KMS-11 (cell line): ENCODE measurements around the gene TMEM106C.

Source experiments
- H2AFZ ChIP-seq: fragments of 200-600 bp; sonication (generic); 2 replicates; pipeline ENCODE4 v1.6.1; 2016; ENCODE audit warnings: antibody characterized with exemption, mixed run types, low read depth
- H3K27ac ChIP-seq: fragments of 200-600 bp; sonication (generic); 2 replicates; pipeline ENCODE4 v1.6.1; 2016; ENCODE audit warnings: mild to moderate bottlenecking, mixed run types
- H3K27me3 ChIP-seq: fragments of 200-600 bp; sonication (generic); 2 replicates; pipeline ENCODE4 v1.6.1; 2017; ENCODE audit warnings: mild to moderate bottlenecking, low read depth, mixed run types, moderate library complexity; ENCODE audit not compliant: insufficient read depth
- H3K36me3 ChIP-seq: fragments of 200-600 bp; sonication (generic); 2 replicates; pipeline ENCODE4 v1.6.1; 2017; ENCODE audit warnings: mild to moderate bottlenecking, mixed run types; ENCODE audit not compliant: insufficient read depth
- H3K4me1 ChIP-seq: fragments of 200-600 bp; sonication (generic); 2 replicates; pipeline ENCODE4 v1.6.1; 2016; ENCODE audit warnings: mild to moderate bottlenecking, low read depth, mixed run types; ENCODE audit not compliant: poor library complexity, severe bottlenecking
- H3K4me2 ChIP-seq: fragments of 200-600 bp; sonication (generic); 2 replicates; pipeline ENCODE4 v1.7.0; 2016; ENCODE audit warnings: mild to moderate bottlenecking, mixed run types
- H3K4me3 ChIP-seq: fragments of 200-600 bp; sonication (generic); IDR thresholded peaks from 2 replicates; pipeline ENCODE4 v1.6.1; 2017; ENCODE audit warnings: low read depth, low read length, mixed read lengths; ENCODE audit not compliant: insufficient read depth
- H3K79me2 ChIP-seq: fragments of 200-600 bp; sonication (generic); 2 replicates; pipeline ENCODE4 v1.6.1; 2016; ENCODE audit warnings: low read depth, mixed run types; ENCODE audit not compliant: insufficient read depth
- H3K9ac ChIP-seq: fragments of 200-600 bp; sonication (generic); 2 replicates; pipeline ENCODE4 v1.6.1; 2016; ENCODE audit warnings: mild to moderate bottlenecking, mixed run types
- H4K20me1 ChIP-seq: fragments of 200-600 bp; sonication (generic); 2 replicates; pipeline ENCODE4 v1.6.1; 2016; ENCODE audit warnings: mild to moderate bottlenecking, mixed run types; ENCODE audit not compliant: insufficient read depth
- TF ChIP-seq, protein P1 (sequence below): fragments of 200-600 bp; sonication (generic); conservative IDR thresholded peaks from 2 replicates; pipeline ENCODE4 v1.6.1; 2017; ENCODE audit warnings: low read depth, mild to moderate bottlenecking, antibody characterized with exemption, low read length, moderate library complexity, mixed read lengths

TMEM106C gene

GRCh38 chr12:47939009-47939601 lies 24.3 kb upstream of the TMEM106C start:
- no peak overlapping the region for H3K27ac ChIP-seq
- no peak overlapping the region for H3K4me2 ChIP-seq
- H2AFZ ChIP-seq = no peak overlapping the region
- no peaks in the 10 kb centered on the region for H4K20me1 ChIP-seq
- H3K36me3 ChIP-seq = no peaks in the 10 kb centered on the region
- H3K79me2 ChIP-seq = no peaks in the 10 kb centered on the region
- TF ChIP-seq, protein P1, sequence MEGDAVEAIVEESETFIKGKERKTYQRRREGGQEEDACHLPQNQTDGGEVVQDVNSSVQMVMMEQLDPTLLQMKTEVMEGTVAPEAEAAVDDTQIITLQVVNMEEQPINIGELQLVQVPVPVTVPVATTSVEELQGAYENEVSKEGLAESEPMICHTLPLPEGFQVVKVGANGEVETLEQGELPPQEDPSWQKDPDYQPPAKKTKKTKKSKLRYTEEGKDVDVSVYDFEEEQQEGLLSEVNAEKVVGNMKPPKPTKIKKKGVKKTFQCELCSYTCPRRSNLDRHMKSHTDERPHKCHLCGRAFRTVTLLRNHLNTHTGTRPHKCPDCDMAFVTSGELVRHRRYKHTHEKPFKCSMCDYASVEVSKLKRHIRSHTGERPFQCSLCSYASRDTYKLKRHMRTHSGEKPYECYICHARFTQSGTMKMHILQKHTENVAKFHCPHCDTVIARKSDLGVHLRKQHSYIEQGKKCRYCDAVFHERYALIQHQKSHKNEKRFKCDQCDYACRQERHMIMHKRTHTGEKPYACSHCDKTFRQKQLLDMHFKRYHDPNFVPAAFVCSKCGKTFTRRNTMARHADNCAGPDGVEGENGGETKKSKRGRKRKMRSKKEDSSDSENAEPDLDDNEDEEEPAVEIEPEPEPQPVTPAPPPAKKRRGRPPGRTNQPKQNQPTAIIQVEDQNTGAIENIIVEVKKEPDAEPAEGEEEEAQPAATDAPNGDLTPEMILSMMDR = no peak
- no peak overlapping the region for H3K4me3 ChIP-seq
- H3K27me3 ChIP-seq = no peaks in the 10 kb centered on the region
- H3K9ac ChIP-seq = no peak overlapping the region
- no peaks in the 10 kb centered on the region for H3K4me1 ChIP-seq

- no peaks in the 10 kb centered on the region for H3K4me1 ChIP-seq
- no peak overlapping the region for H3K27ac ChIP-seq
- H3K4me2 ChIP-seq = no peak overlapping the region
- H3K4me3 ChIP-seq = no peak overlapping the region
- no peaks in the 10 kb centered on the region for H4K20me1 ChIP-seq
- no peak overlapping the region for H3K9ac ChIP-seq
- no peaks in the 10 kb centered on the region for H3K36me3 ChIP-seq
- no peak overlapping the region for H2AFZ ChIP-seq
- no peaks in the 10 kb centered on the region for H3K79me2 ChIP-seq
- no peaks in the 10 kb centered on the region for H3K27me3 ChIP-seq
- TF ChIP-seq, protein P1 = no peak
Measured at GRCh38 chr12:47940773-47941474, 22.5 kb upstream of the TMEM106C start.

DNA sequence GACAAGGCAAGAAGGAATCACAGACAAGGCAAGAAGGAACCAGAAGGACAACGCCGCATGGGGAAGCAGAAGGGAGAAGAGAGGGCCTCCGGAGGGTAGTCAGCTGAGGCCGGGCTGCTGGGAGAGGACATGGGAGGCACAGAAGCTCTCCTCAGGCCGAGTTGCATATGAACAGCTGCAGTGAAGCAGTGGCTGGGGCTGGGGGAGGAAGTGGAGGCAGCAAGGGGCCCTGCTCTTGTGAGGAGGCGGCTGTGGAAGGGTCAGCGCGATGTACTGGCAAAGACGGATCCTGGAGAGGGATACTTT lies 22.0 kb upstream of the TMEM106C start:
- no peak overlapping the region for H3K9ac ChIP-seq
- no peak overlapping the region for H3K27ac ChIP-seq
- H3K4me3 ChIP-seq = no peak overlapping the region
- no peaks in the 10 kb centered on the region for H4K20me1 ChIP-seq
- TF ChIP-seq, protein P1 = no peak
- H2AFZ ChIP-seq = no peak overlapping the region
- no peaks in the 10 kb centered on the region for H3K79me2 ChIP-seq
- H3K36me3 ChIP-seq = no peaks in the 10 kb centered on the region
- no peak overlapping the region for H3K4me2 ChIP-seq
- no peaks in the 10 kb centered on the region for H3K27me3 ChIP-seq
- H3K4me1 ChIP-seq = no peaks in the 10 kb centered on the region

DNA sequence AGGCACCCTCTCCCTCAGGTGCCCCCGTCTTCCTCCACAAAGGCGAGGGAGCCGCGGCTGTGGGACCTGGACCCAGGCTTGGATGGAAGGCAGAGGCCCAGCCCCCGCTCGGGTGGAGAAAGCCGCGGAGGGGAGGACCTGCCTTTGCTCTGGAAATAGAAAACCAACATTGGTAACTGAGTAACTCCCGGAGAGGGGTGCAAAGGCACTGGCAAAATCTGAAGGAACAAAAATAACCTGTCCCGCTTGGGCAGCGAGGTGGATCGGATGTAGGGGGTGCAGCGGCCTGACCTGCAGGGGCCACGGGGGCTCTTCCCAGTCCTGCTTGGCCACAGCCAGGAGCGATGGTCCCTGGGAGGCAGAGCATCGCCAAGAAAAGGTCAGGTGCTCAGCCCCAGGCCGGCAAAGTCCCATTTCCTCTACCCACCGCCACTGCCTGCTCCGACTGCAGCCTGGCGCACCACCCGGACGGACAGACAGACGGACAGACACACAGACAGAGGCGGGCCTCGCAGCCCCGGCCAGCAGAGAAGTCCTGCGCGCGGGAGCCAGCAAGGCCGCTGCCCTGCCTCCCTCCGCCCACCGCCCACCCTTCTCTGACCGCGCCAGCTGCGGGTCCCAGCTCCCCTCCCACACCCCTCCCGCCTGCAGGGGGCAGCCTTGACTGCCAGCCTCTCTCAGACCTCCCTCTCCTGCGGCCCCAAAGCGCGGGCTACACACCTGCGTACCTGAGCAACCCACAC lies 21.4 kb upstream of the TMEM106C start:
- Histone ChIP-seq H3K27ac (no peak overlapping the region), H3K4me2 (no peak overlapping the region), H3K4me1 (no peaks in the 10 kb centered on the region), H3K36me3 (no peaks in the 10 kb centered on the region), H3K79me2 (no peaks in the 10 kb centered on the region), H3K9ac (no peak overlapping the region), H2AFZ (no peak overlapping the region), H3K27me3 (no peaks in the 10 kb centered on the region), H3K4me3 (no peak overlapping the region), H4K20me1 (no peaks in the 10 kb centered on the region)
- TF ChIP-seq, protein P1 = no peak
